ENCODE results near the gene DMAC2L.

DMAC2L gene, protein sequence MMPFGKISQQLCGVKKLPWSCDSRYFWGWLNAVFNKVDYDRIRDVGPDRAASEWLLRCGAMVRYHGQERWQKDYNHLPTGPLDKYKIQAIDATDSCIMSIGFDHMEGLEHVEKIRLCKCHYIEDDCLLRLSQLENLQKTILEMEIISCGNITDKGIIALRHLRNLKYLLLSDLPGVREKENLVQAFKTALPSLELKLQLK

DNA sequence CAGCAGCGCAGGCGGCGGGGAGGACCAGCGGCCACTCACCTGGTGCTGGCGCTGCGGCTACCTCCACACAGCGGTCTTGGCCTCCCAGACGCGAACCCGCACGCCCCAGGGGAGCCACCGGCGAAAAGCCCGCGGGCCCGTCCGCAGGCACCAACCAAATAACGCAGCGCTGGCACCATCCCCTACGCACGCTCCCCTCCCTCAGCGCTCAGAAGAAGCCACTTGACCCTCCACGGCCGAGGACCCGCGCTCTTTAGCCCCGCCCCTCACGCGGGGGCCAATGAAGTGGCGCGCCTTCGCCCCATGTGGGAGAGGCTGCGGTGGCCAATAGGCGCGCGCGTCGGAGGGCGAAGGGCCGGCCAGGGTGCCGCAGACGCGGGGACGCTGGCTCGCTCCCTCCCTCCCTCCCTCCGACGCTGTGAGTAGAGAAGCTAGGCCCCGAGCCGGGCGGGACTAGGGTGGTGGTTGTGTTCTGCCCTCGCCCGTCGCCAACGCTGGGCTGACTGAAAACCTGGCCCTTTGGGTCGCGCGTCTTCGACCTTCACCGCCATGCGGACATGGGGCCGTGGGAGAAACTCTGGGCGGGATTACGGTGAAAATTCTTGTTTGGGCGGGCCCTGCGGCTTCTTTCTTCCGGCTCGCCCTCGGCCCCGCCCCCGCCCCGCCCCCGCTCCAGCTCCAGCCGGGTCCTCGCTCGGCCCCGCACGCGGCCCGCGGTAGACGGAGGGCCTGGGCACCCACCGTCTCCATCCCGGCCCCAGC, at the start of gene DMAC2L, which contains the start of gene L2HGDH:
Gene DMAC2L (plus strand): TSS at position 353 of the 762 bp plus-strand sequence. CDS start 9,164 bp downstream, outside the sequence.
Gene L2HGDH (minus strand): TSS at position 258 of the 762 bp plus-strand sequence. CDS start 79 bp downstream, at position 179.
- Histone ChIP-seq H3K27ac (ENCODE audit: low read length) (peak within 1 kb of the TSS; percentile 79), H3K27me3 (ENCODE audit: control insufficient read depth in 1 of 2, insufficient read depth in 2 of 2, low read length in 2 of 2) (no peaks in the 10 kb centered on the region), H3K4me3 (ENCODE audit: low read length in 2 of 2) (peak within 1 kb of the TSS; percentile 76 to 93), H3K4me1 (ENCODE audit: control insufficient read depth, insufficient read depth, low read length) (peaks cover 16% of the 10 kb centered on the region), H3K9ac (ENCODE audit: low read length in 2 of 2) (peak within 1 kb of the TSS; percentile 77 to 93), H3K36me3 (ENCODE audit: control insufficient read depth in 2 of 2, insufficient read depth in 2 of 2, low read length in 2 of 2) (no peaks in the 10 kb centered on the region), H3K9me3 (ENCODE audit: control insufficient read depth in 2 of 2, low read length in 2 of 2) (no peaks in the 10 kb centered on the region)

DNA sequence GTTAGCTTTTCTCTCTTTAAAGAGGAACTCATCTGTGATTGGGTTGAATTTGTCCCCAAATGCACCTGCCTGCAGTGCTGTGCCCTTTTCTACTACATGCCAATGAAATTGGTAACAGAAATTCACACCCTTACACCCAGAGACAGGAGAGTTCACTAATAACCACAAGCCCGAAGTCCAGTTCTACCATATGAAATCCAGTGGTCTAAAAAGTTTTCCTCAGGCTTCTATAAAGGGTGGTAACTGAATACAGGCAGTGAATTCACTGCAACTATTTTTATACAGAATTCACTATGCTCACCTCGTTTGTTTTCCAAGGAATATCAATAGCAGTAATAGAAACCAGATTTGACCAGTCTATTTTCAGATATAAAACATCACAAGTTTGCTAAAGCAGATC, 49.3 kb upstream of the DMAC2L start:
- Histone ChIP-seq H3K4me3 (ENCODE audit: low read length in 2 of 2) (no peak overlapping the region), H3K4me1 (ENCODE audit: control insufficient read depth, insufficient read depth, low read length) (no peaks in the 10 kb centered on the region), H3K9ac (ENCODE audit: low read length in 2 of 2) (no peak overlapping the region), H3K36me3 (ENCODE audit: control insufficient read depth in 2 of 2, insufficient read depth in 2 of 2, low read length in 2 of 2) (no peaks in the 10 kb centered on the region), H3K27me3 (ENCODE audit: control insufficient read depth in 1 of 2, insufficient read depth in 2 of 2, low read length in 2 of 2) (no peaks in the 10 kb centered on the region), H3K27ac (ENCODE audit: low read length) (no peak overlapping the region), H3K9me3 (ENCODE audit: control insufficient read depth in 2 of 2, low read length in 2 of 2) (no peaks in the 10 kb centered on the region)

DNA sequence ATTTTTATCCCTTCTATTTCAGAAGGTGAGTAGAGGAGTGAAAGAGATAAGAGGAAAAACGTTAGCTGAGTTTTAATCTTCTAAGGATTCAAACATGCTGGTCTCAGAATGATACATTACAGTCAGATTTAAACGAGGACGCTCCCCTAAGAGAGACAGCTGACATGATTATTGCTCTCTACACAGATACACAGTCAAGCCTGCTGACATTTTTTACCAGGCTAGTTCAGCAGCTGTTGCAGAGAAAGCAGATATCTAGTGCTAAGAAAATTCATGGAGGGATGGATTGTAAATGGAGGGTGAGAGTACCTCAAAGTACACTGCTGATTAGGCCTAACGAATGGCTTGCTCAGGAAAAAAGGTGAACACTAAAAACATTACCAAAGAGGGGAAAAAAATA, 48.8 kb upstream of the DMAC2L start:
- Histone ChIP-seq H3K27ac (ENCODE audit: low read length) (no peak overlapping the region), H3K9ac (ENCODE audit: low read length in 2 of 2) (no peak overlapping the region)

DNA sequence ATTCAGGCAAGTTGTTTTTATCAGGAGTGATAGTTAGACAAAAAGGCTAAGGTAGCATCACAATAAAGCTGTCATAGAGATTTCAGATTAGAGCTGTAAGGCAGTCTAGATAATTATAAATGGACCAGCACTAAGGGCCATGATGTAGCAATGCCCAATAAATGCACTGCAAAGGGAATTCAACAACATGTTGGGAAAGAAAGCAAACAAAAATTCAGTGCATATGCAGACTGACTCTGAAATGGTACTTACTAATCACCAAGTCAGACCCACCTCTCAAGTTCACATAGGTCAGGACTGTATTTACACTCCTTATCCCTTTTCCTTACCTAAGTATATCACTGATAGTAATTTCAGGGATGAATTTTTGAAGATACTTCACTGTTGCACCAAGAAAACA, 47.1 kb upstream of the DMAC2L start:
- H3K4me3 ChIP-seq (ENCODE audit: low read length in 2 of 2): no peak overlapping the region
- H3K36me3 ChIP-seq (ENCODE audit: control insufficient read depth in 2 of 2, insufficient read depth in 2 of 2, low read length in 2 of 2): no peaks in the 10 kb centered on the region
- H3K9me3 ChIP-seq (ENCODE audit: control insufficient read depth in 2 of 2, low read length in 2 of 2): no peaks in the 10 kb centered on the region
- H3K27ac ChIP-seq (ENCODE audit: low read length): no peak overlapping the region
- H3K27me3 ChIP-seq (ENCODE audit: control insufficient read depth in 1 of 2, insufficient read depth in 2 of 2, low read length in 2 of 2): no peaks in the 10 kb centered on the region
- no peaks in the 10 kb centered on the region for H3K4me1 ChIP-seq (ENCODE audit: control insufficient read depth, insufficient read depth, low read length)
- H3K9ac ChIP-seq (ENCODE audit: low read length in 2 of 2): no peak overlapping the region

More for the DNA sequence above, 48.8 kb upstream of the DMAC2L start:
- Histone ChIP-seq H3K4me1 (ENCODE audit: control insufficient read depth, insufficient read depth, low read length) (no peaks in the 10 kb centered on the region), H3K4me3 (ENCODE audit: low read length in 2 of 2) (no peak overlapping the region), H3K9me3 (ENCODE audit: control insufficient read depth in 2 of 2, low read length in 2 of 2) (no peaks in the 10 kb centered on the region), H3K36me3 (ENCODE audit: control insufficient read depth in 2 of 2, insufficient read depth in 2 of 2, low read length in 2 of 2) (no peaks in the 10 kb centered on the region), H3K27me3 (ENCODE audit: control insufficient read depth in 1 of 2, insufficient read depth in 2 of 2, low read length in 2 of 2) (no peaks in the 10 kb centered on the region)

DNA sequence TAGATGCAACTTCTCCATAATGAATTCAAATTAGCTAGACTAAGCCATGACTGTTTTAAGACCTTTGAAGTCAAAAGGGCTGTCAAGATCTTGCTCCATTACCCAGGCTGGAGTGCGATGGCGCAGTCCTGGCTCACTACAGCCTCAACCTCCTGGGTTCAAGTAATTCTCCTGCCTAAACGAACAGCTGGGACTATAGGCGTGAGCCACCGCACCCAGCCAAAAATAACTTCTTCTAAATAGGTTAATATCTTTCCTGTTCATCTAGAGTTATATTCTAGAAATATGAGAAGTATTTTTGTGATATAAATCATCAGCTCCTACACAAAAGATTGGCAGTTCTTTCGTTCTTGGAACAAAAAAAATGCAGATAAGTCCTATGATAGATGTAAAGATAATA, 41.2 kb upstream of the DMAC2L start:
- Histone ChIP-seq H3K9ac (ENCODE audit: low read length in 2 of 2) (no peak overlapping the region), H3K27ac (ENCODE audit: low read length) (no peak overlapping the region), H3K27me3 (ENCODE audit: control insufficient read depth in 1 of 2, insufficient read depth in 2 of 2, low read length in 2 of 2) (no peaks in the 10 kb centered on the region), H3K4me1 (ENCODE audit: control insufficient read depth, insufficient read depth, low read length) (no peaks in the 10 kb centered on the region), H3K36me3 (ENCODE audit: control insufficient read depth in 2 of 2, insufficient read depth in 2 of 2, low read length in 2 of 2) (no peaks in the 10 kb centered on the region), H3K9me3 (ENCODE audit: control insufficient read depth in 2 of 2, low read length in 2 of 2) (no peaks in the 10 kb centered on the region), H3K4me3 (ENCODE audit: low read length in 2 of 2) (no peak overlapping the region)

DNA sequence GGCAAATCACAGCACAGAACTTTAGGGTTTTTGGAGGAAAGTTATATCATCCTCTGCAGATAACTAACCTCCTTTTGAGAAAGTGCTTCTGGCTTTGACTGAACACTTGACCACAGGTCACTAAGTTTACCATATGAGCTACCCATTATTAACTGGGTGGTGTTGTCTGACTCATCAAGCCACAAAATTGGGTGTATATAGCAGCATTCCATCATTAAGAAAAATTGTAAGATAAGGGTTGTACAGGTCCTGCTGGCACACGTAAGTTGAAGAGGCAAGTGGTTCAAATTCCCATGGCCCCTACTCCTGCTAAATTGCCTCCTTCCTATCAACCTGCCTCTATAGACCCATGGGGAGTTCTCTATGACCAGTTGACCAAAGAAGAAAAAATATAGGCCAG, 39.6 kb upstream of the DMAC2L start:
- Histone ChIP-seq H3K4me1 (ENCODE audit: control insufficient read depth, insufficient read depth, low read length) (no peaks in the 10 kb centered on the region), H3K36me3 (ENCODE audit: control insufficient read depth in 2 of 2, insufficient read depth in 2 of 2, low read length in 2 of 2) (no peaks in the 10 kb centered on the region), H3K9ac (ENCODE audit: low read length in 2 of 2) (no peak overlapping the region), H3K4me3 (ENCODE audit: low read length in 2 of 2) (no peak overlapping the region), H3K27ac (ENCODE audit: low read length) (no peak overlapping the region), H3K9me3 (ENCODE audit: control insufficient read depth in 2 of 2, low read length in 2 of 2) (no peaks in the 10 kb centered on the region), H3K27me3 (ENCODE audit: control insufficient read depth in 1 of 2, insufficient read depth in 2 of 2, low read length in 2 of 2) (no peaks in the 10 kb centered on the region)

DNA sequence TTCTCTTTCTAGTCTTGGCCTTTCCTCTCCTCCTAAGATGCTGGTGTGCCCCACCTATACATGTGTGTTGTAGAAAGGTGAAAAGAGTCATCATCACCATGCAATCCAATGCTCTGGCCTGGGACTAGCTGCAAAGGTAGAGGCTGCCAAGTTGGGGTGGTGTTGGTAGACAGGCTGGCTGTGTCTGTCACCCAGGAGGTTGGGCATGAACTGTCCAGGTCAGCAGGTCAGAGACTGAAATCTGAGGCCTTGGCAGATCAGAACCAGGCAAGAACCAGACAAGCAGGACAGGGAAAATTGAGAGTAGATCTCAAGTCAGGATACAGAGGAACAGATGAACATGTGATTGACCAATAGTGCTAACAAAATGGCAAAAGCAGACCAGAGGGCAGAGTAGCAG, 26.3 kb upstream of the DMAC2L start:
- Histone ChIP-seq H3K4me1 (ENCODE audit: control insufficient read depth, insufficient read depth, low read length) (no peaks in the 10 kb centered on the region), H3K27me3 (ENCODE audit: control insufficient read depth in 1 of 2, insufficient read depth in 2 of 2, low read length in 2 of 2) (no peaks in the 10 kb centered on the region), H3K9ac (ENCODE audit: low read length in 2 of 2) (no peak overlapping the region), H3K9me3 (ENCODE audit: control insufficient read depth in 2 of 2, low read length in 2 of 2) (no peaks in the 10 kb centered on the region), H3K4me3 (ENCODE audit: low read length in 2 of 2) (no peak overlapping the region), H3K27ac (ENCODE audit: low read length) (no peak overlapping the region), H3K36me3 (ENCODE audit: control insufficient read depth in 2 of 2, insufficient read depth in 2 of 2, low read length in 2 of 2) (no peaks in the 10 kb centered on the region)

DNA sequence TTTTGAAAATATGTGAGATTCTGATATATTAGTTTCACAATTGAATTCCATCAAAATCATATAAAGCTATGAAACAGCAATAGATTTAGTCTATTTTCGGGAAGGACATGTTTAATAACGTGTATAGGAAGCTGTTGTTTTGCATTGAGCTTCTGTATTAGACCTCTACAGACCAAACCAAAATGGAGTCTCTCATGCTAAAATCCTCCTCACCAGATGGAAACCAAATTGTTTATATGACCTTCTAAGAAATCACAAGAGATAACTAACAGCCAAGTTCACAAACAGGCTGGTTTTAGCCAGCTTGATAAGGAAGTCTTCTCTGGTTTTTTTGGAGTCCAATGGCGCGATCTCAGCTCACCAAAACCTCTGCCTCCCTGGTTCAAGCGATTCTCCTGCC, 24.0 kb upstream of the DMAC2L start:
- Histone ChIP-seq H3K27ac (ENCODE audit: low read length) (no peak overlapping the region), H3K36me3 (ENCODE audit: control insufficient read depth in 2 of 2, insufficient read depth in 2 of 2, low read length in 2 of 2) (no peaks in the 10 kb centered on the region), H3K9me3 (ENCODE audit: control insufficient read depth in 2 of 2, low read length in 2 of 2) (no peaks in the 10 kb centered on the region), H3K9ac (ENCODE audit: low read length in 2 of 2) (no peak overlapping the region), H3K4me1 (ENCODE audit: control insufficient read depth, insufficient read depth, low read length) (no peaks in the 10 kb centered on the region), H3K4me3 (ENCODE audit: low read length in 2 of 2) (no peak overlapping the region), H3K27me3 (ENCODE audit: control insufficient read depth in 1 of 2, insufficient read depth in 2 of 2, low read length in 2 of 2) (no peaks in the 10 kb centered on the region)

DNA sequence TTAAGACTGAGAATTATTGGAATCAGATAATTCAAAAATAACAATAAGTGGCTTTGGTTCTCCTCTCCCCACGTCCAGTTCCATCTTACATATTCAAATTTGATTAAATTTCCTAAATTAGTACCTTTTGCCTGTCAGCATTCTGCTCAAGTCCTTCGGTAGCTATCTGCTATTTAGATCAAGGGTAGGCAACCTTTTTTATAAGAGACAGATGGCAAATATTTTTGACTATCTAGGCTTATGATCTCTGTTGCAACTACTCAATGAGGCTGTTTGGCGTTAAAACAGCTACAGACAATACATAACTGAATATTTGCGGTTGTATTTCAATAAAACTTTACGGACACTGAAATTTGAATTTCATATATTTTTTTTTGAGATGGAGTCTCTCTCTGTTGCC, 21.8 kb upstream of the DMAC2L start:
- H3K36me3 ChIP-seq (ENCODE audit: control insufficient read depth in 2 of 2, insufficient read depth in 2 of 2, low read length in 2 of 2): peaks cover 4% of the 10 kb centered on the region in 2 donors
- H3K4me3 ChIP-seq (ENCODE audit: low read length in 2 of 2): no peak overlapping the region
- no peak overlapping the region for H3K9ac ChIP-seq (ENCODE audit: low read length in 2 of 2)
- no peaks in the 10 kb centered on the region for H3K9me3 ChIP-seq (ENCODE audit: control insufficient read depth in 2 of 2, low read length in 2 of 2)
- no peaks in the 10 kb centered on the region for H3K27me3 ChIP-seq (ENCODE audit: control insufficient read depth in 1 of 2, insufficient read depth in 2 of 2, low read length in 2 of 2)
- H3K4me1 ChIP-seq (ENCODE audit: control insufficient read depth, insufficient read depth, low read length): no peaks in the 10 kb centered on the region
- no peak overlapping the region for H3K27ac ChIP-seq (ENCODE audit: low read length)

DNA sequence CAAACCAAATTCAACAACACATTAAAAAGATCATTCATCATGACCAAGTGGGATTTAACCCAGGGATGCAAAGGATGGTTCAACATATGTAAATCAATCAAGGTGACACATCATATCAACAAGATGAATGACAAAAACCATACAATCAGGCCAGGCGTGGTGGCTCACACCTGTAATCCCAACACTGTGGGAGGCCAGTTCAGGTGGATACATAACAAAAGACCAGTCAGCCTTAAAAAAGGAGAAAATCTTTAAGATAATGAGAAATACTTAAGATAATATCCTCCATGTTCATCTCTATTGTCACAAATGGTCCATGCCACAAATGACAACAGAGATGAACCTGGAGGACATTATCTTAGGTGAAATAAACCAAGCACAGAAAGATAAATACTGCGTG, 12.5 kb upstream of the DMAC2L start:
- Histone ChIP-seq H3K27ac (ENCODE audit: low read length) (no peak overlapping the region), H3K4me1 (ENCODE audit: control insufficient read depth, insufficient read depth, low read length) (no peaks in the 10 kb centered on the region), H3K36me3 (ENCODE audit: control insufficient read depth in 2 of 2, insufficient read depth in 2 of 2, low read length in 2 of 2) (no peaks in the 10 kb centered on the region), H3K4me3 (ENCODE audit: low read length in 2 of 2) (no peak overlapping the region), H3K9me3 (ENCODE audit: control insufficient read depth in 2 of 2, low read length in 2 of 2) (no peaks in the 10 kb centered on the region), H3K27me3 (ENCODE audit: control insufficient read depth in 1 of 2, insufficient read depth in 2 of 2, low read length in 2 of 2) (no peaks in the 10 kb centered on the region), H3K9ac (ENCODE audit: low read length in 2 of 2) (no peak overlapping the region)

DNA sequence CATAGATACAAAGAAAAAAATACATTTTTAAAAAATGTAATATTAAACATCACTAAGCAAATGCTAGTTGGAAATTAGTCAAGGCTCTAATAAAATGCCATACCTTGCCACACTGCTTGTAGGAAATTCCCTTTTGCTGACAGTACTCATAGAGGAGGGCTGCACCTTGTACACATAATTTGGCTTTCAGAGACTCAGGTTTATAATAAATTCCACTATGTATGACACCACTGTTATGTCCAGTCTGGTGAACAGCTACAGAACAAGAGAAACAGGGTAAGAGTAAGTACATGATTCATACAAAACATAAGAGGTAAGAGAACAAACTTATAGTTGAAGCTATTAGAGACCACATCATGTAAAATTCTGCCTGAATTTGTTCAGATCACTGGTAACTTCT, 10.2 kb upstream of the DMAC2L start:
- H3K4me1 ChIP-seq (ENCODE audit: control insufficient read depth, insufficient read depth, low read length): no peaks in the 10 kb centered on the region
- no peaks in the 10 kb centered on the region for H3K36me3 ChIP-seq (ENCODE audit: control insufficient read depth in 2 of 2, insufficient read depth in 2 of 2, low read length in 2 of 2)
- no peaks in the 10 kb centered on the region for H3K27me3 ChIP-seq (ENCODE audit: control insufficient read depth in 1 of 2, insufficient read depth in 2 of 2, low read length in 2 of 2)
- no peak overlapping the region for H3K27ac ChIP-seq (ENCODE audit: low read length)
- no peak overlapping the region for H3K9ac ChIP-seq (ENCODE audit: low read length in 2 of 2)
- H3K9me3 ChIP-seq (ENCODE audit: control insufficient read depth in 2 of 2, low read length in 2 of 2): no peaks in the 10 kb centered on the region
- no peak overlapping the region for H3K4me3 ChIP-seq (ENCODE audit: low read length in 2 of 2)

Data from stomach smooth muscle (tissue), 2 donors.